Measurements from ENCODE around the gene CCDC33. TPM values are rescaled to one million over a fixed set of nuclear protein-coding genes. Genes with fewer than 3 reads are reported as not detected.

The CCDC33 gene
- total and polyA plus RNA-seq, 7 donors = 0.01 to 0.03 TPM; not detected in 5

GRCh38 chr15:74214324-74215021 lies 21.7 kb upstream of the CCDC33 start:
- TF ChIP-seq CTCF (IDR thresholded peaks at IDR 0.05) = no peak

DNA sequence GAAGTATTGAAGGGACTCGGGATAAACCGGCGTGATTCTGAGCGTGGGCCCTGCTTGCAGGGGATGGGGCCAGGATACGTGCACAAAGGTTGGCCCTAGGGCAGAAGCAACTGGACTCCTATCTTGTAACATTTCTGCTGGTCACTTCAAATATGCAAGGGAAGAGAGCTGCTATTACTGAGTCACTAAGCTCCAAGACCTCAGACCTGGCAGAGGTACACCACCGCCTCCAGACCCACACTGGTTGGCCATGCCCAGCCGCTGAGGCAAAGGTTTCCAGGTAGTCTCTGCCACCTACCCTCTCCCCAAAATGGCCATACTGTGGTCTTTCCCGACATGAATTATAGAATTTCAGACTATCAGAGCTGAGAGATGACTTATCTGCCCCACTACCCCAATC lies 20.2 kb upstream of the CCDC33 start:
- Histone ChIP-seq H3K4me3 (no peak overlapping the region), H3K27ac (no peak overlapping the region), H3K9me3 (no peaks in the 10 kb centered on the region), H3K36me3 (ENCODE audit: insufficient read depth in 1 of 2, low read depth in 1 of 2) (no peaks in the 10 kb centered on the region), H3K4me1 (no peaks in the 10 kb centered on the region), H3K27me3 (ENCODE audit: insufficient read depth in 3 of 3, low read length in 2 of 3) (peaks cover 0 to 3% (median 0%) of the 10 kb centered on the region in 3 donors)
- WGBS, 3 donors = 81 to 85% (median 83%) methylated on average over 8 of the region's 8 CpGs
- TF ChIP-seq CTCF (IDR thresholded peaks at IDR 0.05) = no peak
- ATAC-seq (no peak), DNase-seq (no peak)
- intact Hi-C loops (cut with DNase I) = no loop called here

More at GRCh38 chr15:74214324-74215021, 21.7 kb upstream of the CCDC33 start:
- Histone ChIP-seq H3K4me1 (no peaks in the 10 kb centered on the region), H3K27ac (no peak overlapping the region), H3K4me3 (no peak overlapping the region), H3K36me3 (ENCODE audit: insufficient read depth in 1 of 2, low read depth in 1 of 2) (no peaks in the 10 kb centered on the region), H3K27me3 (ENCODE audit: insufficient read depth in 3 of 3, low read length in 2 of 3) (no peaks in the 10 kb centered on the region), H3K9me3 (no peaks in the 10 kb centered on the region)
- intact Hi-C loops (cut with DNase I) = no loop called here
- ATAC-seq = no peak
- no peak for DNase-seq
- WGBS, 3 donors = 70 to 77% (median 74%) methylated on average over 5 to 6 of the region's 6 CpGs

GRCh38 chr15:74216949-74217348 lies 19.2 kb upstream of the CCDC33 start:
- ATAC-seq (no peak), DNase-seq (no peak)
- Histone ChIP-seq H3K4me3 (no peak overlapping the region), H3K4me1 (no peaks in the 10 kb centered on the region), H3K27ac (no peak overlapping the region), H3K36me3 (ENCODE audit: insufficient read depth in 1 of 2, low read depth in 1 of 2) (no peaks in the 10 kb centered on the region), H3K27me3 (ENCODE audit: insufficient read depth in 3 of 3, low read length in 2 of 3) (peaks cover 0 to 7% (median 3%) of the 10 kb centered on the region in 3 donors), H3K9me3 (no peaks in the 10 kb centered on the region)
- WGBS, 3 donors = 82 to 90% (median 86%) methylated on average over 3 of the region's 3 CpGs
- intact Hi-C loops (cut with DNase I) = no loop called here
- no peak for TF ChIP-seq CTCF (IDR thresholded peaks at IDR 0.05)

DNA sequence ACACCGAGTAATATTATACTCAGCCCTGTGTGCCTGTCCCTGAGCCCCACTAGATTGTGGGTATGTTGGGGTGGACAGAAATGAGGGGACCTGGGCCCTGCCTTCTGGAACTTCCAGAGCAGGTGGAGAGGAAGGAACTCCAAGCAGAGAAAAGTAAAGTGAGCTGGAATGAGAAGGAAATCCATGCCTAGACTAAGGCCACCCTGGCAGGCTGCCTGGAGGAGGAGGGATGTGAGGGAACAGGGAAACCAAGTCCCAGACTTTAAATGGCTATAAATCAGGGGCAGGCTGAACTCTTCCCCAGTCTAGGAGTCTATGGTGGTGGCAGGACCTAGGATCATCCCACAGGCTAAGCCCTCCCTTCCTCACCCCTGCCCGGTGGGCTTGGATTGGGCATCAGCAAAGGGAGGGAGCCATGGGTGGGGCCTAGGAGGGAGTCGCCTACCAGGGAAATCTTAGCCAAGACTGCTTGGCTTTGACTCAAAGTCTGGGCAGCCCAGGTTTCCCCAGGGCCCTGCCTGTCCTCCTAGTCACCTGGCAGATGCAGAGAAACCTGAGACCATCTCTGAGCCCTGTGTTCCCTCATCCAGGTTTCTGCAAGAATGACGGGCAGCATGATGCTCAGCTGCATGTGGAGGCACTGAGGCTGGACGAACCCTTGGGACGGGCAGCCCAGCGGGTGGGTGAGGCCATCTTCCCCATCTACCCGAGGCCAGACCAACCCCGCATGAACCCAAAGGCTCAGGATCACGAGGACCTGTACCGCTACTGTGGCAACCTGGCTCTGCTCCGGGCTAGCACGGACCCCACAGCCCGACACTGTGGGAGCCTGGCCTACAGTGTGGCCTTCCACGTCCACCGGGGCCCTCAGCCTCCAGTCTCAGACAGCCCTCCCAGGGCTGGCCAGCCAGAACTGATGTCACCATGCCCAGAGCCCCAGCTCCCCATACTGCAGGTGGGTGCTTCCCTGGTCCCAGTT lies 17.9 kb upstream of the CCDC33 start:
- intact Hi-C loops (cut with DNase I) = no loop called here
- ATAC-seq = no peak

More for the DNA sequence above, 17.9 kb upstream of the CCDC33 start:
- DNase-seq = no peak
- TF ChIP-seq CTCF (IDR thresholded peaks at IDR 0.05) = no peak
- no peaks in the 10 kb centered on the region for H3K4me1 ChIP-seq
- no peaks in the 10 kb centered on the region for H3K36me3 ChIP-seq (ENCODE audit: insufficient read depth in 1 of 2, low read depth in 1 of 2)
- peaks cover 0 to 10% (median 3%) of the 10 kb centered on the region in 3 donors for H3K27me3 ChIP-seq (ENCODE audit: insufficient read depth in 3 of 3, low read length in 2 of 3)
- H3K9me3 ChIP-seq = no peaks in the 10 kb centered on the region
- 84 to 85% (median 84%) methylated on average over 16 of the region's 16 CpGs for WGBS, 3 donors
- no peak overlapping the region for H3K27ac ChIP-seq
- no peak overlapping the region for H3K4me3 ChIP-seq
